ENCODE measurements around the gene FHOD3.

- TF ChIP-seq REST (IDR thresholded peaks at IDR 0.05; ENCODE audit: insufficient read depth in 1 of 2, low read depth in 2 of 2, low read length in 2 of 2) (no peak), TAF1 (IDR thresholded peaks at IDR 0.05; ENCODE audit: borderline replicate concordance, insufficient read depth, low read length) (no peak), POLR2AphosphoS5 (IDR thresholded peaks at IDR 0.05; ENCODE audit: low read depth, low read length) (no peak), SIN3A (IDR thresholded peaks at IDR 0.05; ENCODE audit: borderline replicate concordance, insufficient read depth, low read length) (no peak)
Observed at GRCh38 chr18:36496022-36496421, 198.5 kb downstream of the FHOD3 start.

Data from PFSK-1 (cell line).